ENCODE results near the gene TMIGD1. TPM values are rescaled to one million over a fixed set of nuclear protein-coding genes. Genes with fewer than 3 reads are reported as not detected.

Gene TMIGD1
- total and polyA plus RNA-seq, 2 of the 13 experiments (the other 11 are each of a cell fraction or from before 2014, with no cell fraction given): not detected

DNA sequence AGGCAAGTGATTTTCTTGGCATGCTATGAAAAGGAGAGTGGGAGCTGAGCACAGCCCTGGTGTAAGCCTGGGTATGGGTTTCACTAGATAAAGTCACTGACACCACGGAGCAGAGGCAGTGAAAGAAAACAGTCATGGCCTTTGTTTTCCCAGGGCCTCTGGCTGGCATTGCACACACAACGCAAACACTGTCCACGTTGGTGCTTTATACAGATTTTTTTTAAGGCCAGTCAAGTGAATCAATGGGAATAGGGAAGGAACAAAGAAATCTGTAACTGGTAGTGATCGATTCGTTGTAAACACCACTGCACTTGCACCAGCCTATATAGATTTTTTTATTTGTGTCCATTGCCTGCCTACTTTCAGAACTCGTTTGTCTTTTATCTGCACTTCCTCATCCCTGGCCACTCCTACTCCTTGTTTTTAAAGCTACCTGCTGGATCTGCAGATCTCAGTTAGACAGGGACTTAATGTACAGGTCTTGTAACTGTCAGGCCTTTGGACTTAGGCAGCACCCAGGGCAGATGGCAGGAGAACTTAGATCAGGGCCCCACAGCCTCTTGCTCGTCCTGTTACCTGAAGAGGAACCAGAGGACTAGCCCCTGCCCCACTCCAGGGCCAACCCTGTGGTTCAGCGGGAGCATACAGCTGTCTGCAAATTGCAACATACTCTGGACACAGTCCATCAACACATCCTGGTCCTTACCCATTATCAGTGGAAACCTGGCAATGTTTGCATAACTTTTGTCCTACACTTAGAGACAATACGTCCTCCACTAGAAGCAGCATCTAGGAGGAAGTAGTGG lies 10.6 kb upstream of the TMIGD1 start (continued):
- TF ChIP-seq GABPB1 (CRISPR knock-in tag; IDR thresholded peaks at IDR 0.05): no peak; the same call in 1 of the 2 replicates
- TF ChIP-seq CEBPG (CRISPR knock-in tag; IDR thresholded peaks at IDR 0.05): peak; percentile 99
- 0 out of 2 replicates have a peak, but pooled peaks have one; percentile 58 for TF ChIP-seq ETV6 (CRISPR knock-in tag; conservative IDR thresholded peaks at IDR 0.05)
- TF ChIP-seq, protein P1, sequence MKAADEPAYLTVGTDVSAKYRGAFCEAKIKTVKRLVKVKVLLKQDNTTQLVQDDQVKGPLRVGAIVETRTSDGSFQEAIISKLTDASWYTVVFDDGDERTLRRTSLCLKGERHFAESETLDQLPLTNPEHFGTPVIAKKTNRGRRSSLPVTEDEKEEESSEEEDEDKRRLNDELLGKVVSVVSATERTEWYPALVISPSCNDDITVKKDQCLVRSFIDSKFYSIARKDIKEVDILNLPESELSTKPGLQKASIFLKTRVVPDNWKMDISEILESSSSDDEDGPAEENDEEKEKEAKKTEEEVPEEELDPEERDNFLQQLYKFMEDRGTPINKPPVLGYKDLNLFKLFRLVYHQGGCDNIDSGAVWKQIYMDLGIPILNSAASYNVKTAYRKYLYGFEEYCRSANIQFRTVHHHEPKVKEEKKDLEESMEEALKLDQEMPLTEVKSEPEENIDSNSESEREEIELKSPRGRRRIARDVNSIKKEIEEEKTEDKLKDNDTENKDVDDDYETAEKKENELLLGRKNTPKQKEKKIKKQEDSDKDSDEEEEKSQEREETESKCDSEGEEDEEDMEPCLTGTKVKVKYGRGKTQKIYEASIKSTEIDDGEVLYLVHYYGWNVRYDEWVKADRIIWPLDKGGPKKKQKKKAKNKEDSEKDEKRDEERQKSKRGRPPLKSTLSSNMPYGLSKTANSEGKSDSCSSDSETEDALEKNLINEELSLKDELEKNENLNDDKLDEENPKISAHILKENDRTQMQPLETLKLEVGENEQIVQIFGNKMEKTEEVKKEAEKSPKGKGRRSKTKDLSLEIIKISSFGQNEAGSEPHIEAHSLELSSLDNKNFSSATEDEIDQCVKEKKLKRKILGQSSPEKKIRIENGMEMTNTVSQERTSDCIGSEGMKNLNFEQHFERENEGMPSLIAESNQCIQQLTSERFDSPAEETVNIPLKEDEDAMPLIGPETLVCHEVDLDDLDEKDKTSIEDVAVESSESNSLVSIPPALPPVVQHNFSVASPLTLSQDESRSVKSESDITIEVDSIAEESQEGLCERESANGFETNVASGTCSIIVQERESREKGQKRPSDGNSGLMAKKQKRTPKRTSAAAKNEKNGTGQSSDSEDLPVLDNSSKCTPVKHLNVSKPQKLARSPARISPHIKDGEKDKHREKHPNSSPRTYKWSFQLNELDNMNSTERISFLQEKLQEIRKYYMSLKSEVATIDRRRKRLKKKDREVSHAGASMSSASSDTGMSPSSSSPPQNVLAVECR (CRISPR knock-in tag; IDR thresholded peaks at IDR 0.05; ENCODE audit: borderline replicate concordance): peak; percentile 79
- TF ChIP-seq, protein P2, sequence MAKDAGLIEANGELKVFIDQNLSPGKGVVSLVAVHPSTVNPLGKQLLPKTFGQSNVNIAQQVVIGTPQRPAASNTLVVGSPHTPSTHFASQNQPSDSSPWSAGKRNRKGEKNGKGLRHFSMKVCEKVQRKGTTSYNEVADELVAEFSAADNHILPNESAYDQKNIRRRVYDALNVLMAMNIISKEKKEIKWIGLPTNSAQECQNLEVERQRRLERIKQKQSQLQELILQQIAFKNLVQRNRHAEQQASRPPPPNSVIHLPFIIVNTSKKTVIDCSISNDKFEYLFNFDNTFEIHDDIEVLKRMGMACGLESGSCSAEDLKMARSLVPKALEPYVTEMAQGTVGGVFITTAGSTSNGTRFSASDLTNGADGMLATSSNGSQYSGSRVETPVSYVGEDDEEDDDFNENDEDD (CRISPR knock-in tag; IDR thresholded peaks at IDR 0.05; ENCODE audit: borderline replicate concordance): peak; percentile 66; the same call in 1 of the 2 replicates
- TF ChIP-seq, protein P3, sequence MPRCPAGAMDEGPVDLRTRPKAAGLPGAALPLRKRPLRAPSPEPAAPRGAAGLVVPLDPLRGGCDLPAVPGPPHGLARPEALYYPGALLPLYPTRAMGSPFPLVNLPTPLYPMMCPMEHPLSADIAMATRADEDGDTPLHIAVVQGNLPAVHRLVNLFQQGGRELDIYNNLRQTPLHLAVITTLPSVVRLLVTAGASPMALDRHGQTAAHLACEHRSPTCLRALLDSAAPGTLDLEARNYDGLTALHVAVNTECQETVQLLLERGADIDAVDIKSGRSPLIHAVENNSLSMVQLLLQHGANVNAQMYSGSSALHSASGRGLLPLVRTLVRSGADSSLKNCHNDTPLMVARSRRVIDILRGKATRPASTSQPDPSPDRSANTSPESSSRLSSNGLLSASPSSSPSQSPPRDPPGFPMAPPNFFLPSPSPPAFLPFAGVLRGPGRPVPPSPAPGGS (CRISPR knock-in tag; IDR thresholded peaks at IDR 0.05): 0 out of 2 replicates have a peak, but pooled peaks have one; percentile 36
- TF ChIP-seq ZNF34 (CRISPR knock-in tag; IDR thresholded peaks at IDR 0.05; ENCODE audit: borderline replicate concordance): 0 out of 2 replicates have a peak, but pooled peaks have one; percentile 73
- no peak for TF ChIP-seq ZNF10 (CRISPR knock-in tag; IDR thresholded peaks at IDR 0.05; ENCODE audit: borderline replicate concordance, low read depth)
- TF ChIP-seq STAT5B (CRISPR knock-in tag; IDR thresholded peaks at IDR 0.05): no peak
- peak; percentile 98 for TF ChIP-seq SOX5 (CRISPR knock-in tag; IDR thresholded peaks at IDR 0.05; ENCODE audit: borderline replicate concordance)
- TF ChIP-seq KMT2B (CRISPR knock-in tag; IDR thresholded peaks at IDR 0.05): peak; percentile 76
- TF ChIP-seq, protein P4, sequence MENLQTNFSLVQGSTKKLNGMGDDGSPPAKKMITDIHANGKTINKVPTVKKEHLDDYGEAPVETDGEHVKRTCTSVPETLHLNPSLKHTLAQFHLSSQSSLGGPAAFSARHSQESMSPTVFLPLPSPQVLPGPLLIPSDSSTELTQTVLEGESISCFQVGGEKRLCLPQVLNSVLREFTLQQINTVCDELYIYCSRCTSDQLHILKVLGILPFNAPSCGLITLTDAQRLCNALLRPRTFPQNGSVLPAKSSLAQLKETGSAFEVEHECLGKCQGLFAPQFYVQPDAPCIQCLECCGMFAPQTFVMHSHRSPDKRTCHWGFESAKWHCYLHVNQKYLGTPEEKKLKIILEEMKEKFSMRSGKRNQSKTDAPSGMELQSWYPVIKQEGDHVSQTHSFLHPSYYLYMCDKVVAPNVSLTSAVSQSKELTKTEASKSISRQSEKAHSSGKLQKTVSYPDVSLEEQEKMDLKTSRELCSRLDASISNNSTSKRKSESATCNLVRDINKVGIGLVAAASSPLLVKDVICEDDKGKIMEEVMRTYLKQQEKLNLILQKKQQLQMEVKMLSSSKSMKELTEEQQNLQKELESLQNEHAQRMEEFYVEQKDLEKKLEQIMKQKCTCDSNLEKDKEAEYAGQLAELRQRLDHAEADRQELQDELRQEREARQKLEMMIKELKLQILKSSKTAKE (CRISPR knock-in tag; IDR thresholded peaks at IDR 0.05; ENCODE audit: borderline replicate concordance): peak; percentile 96
- TF ChIP-seq RNF2 (conservative IDR thresholded peaks at IDR 0.05; ENCODE audit: low read depth): no peak
- no peak for TF ChIP-seq ZNF768 (CRISPR knock-in tag; IDR thresholded peaks at IDR 0.05)
- TF ChIP-seq ZNF749 (CRISPR knock-in tag; IDR thresholded peaks at IDR 0.05; ENCODE audit: borderline replicate concordance): no peak
- TF ChIP-seq TGIF2 (CRISPR knock-in tag; IDR thresholded peaks at IDR 0.05): peak; percentile 87
- TF ChIP-seq CENPX (CRISPR knock-in tag; IDR thresholded peaks at IDR 0.05): no peak
- TF ChIP-seq ELF3 (CRISPR knock-in tag; IDR thresholded peaks at IDR 0.05): peak; percentile 99; the same call in 1 of the 2 replicates
- peak; percentile 51 for TF ChIP-seq POLR2A (IDR thresholded peaks at IDR 0.05; ENCODE audit: insufficient read depth in 1 of 2, low read depth in 2 of 2, low read length in 2 of 2)
- peak; percentile 41; the same call in 1 of the 2 replicates for TF ChIP-seq ZNF263 (CRISPR knock-in tag; IDR thresholded peaks at IDR 0.05)
- TF ChIP-seq KDM6A (CRISPR knock-in tag; IDR thresholded peaks at IDR 0.05; ENCODE audit: low read depth): peak; percentile 78; the same call in 1 of the 2 replicates
